Neuronal stem cell (in vitro differentiated cells): ENCODE measurements around the gene GNLY.

Source experiments
- DNase-seq: peaks from one replicate; pipeline ENCODE4 v3.0.0-alpha.2; 2013; ENCODE audit warnings: low spot score
- H2AFZ ChIP-seq: one replicate; pipeline ENCODE4 v1.6.1; 2013; ENCODE audit warnings: mild to moderate bottlenecking, low read length, inconsistent platforms
- H2AK5ac ChIP-seq: 2 replicates; pipeline ENCODE4 v1.6.1; 2013; ENCODE audit warnings: low read depth, mild to moderate bottlenecking, inconsistent platforms, low read length, moderate library complexity, mixed read lengths
- H2BK120ac ChIP-seq: 2 replicates; pipeline ENCODE4 v1.6.1; 2013; ENCODE audit warnings: low read depth, mild to moderate bottlenecking, inconsistent platforms, low read length, moderate library complexity, mixed read lengths
- H2BK12ac ChIP-seq: one replicate; pipeline ENCODE4 v1.6.1; 2013; ENCODE audit warnings: low read length, inconsistent platforms
- H2BK15ac ChIP-seq: 2 replicates; pipeline ENCODE4 v1.6.1; 2013; ENCODE audit warnings: mild to moderate bottlenecking, low read length, inconsistent platforms, mixed read lengths
- H2BK5ac ChIP-seq: one replicate; pipeline ENCODE4 v1.6.1; 2013; ENCODE audit warnings: inconsistent platforms, mild to moderate bottlenecking, low read length, moderate library complexity
- H3K14ac ChIP-seq: one replicate; pipeline ENCODE4 v1.6.1; 2013; ENCODE audit warnings: low read length, inconsistent platforms
- H3K18ac ChIP-seq: 2 replicates; pipeline ENCODE4 v1.6.1; 2013; ENCODE audit warnings: low read length, inconsistent platforms
- H3K23ac ChIP-seq: 2 replicates; pipeline ENCODE4 v1.6.1; 2013; ENCODE audit warnings: low read depth, mild to moderate bottlenecking, mixed read lengths, low read length, inconsistent platforms; ENCODE audit not compliant: poor library complexity
- H3K27ac ChIP-seq: replicated peaks from 3 replicates; pipeline ENCODE4 v1.5.1; 2013; ENCODE audit warnings: low read length, inconsistent platforms
- H3K27me3 ChIP-seq, 3 experiments: 2 replicates each; pipeline ENCODE4 v1.6.1; 2013; ENCODE audit warnings: low read length in 3 of 3, mild to moderate bottlenecking in 2 of 3, inconsistent platforms in 1 of 3, low read depth in 1 of 3, mixed read lengths in 1 of 3, moderate library complexity in 1 of 3; ENCODE audit not compliant: control insufficient read depth in 3 of 3, insufficient read depth in 3 of 3
- H3K36me3 ChIP-seq, 2 donors: replicated peaks in 1 of 2; 2 replicates each; pipeline ENCODE4 v1.6.1; 2013; ENCODE audit warnings: low read length in 2 of 2; ENCODE audit not compliant: control insufficient read depth in 2 of 2, insufficient read depth in 2 of 2
- H3K4ac ChIP-seq: 2 replicates; pipeline ENCODE4 v1.6.1; 2013; ENCODE audit warnings: inconsistent platforms, mild to moderate bottlenecking, low read length, moderate library complexity
- H3K4me1 ChIP-seq, 2 donors: 1 replicate in 1 of 2; 2 replicates in 1 of 2; pipeline ENCODE4 v1.6.1; 2013; ENCODE audit warnings: low read length in 2 of 2, low read depth in 1 of 2; ENCODE audit not compliant: control insufficient read depth in 2 of 2, insufficient read depth in 1 of 2
- H3K4me2 ChIP-seq: one replicate; pipeline ENCODE4 v1.6.1; 2013; ENCODE audit warnings: mild to moderate bottlenecking, low read length, inconsistent platforms; ENCODE audit not compliant: insufficient read depth, poor library complexity, severe bottlenecking
- H3K4me3 ChIP-seq, 2 donors: 2 replicates each; pipeline ENCODE4 v1.5.1; 2013; ENCODE audit warnings: low read length in 2 of 2, mild to moderate bottlenecking in 2 of 2, inconsistent platforms in 1 of 2, moderate library complexity in 1 of 2
- H3K79me1 ChIP-seq: one replicate; pipeline ENCODE4 v1.6.1; 2013; ENCODE audit warnings: low read depth, mild to moderate bottlenecking, inconsistent platforms, low read length, moderate library complexity
- H3K9ac ChIP-seq: one replicate; pipeline ENCODE4 v1.6.1; 2013; ENCODE audit warnings: mild to moderate bottlenecking, low read depth, low read length, inconsistent platforms; ENCODE audit not compliant: poor library complexity
- H3K9me3 ChIP-seq, 2 donors: replicated peaks in 1 of 2; 2 replicates each; pipeline versions ENCODE3 to v1.6.1; 2013; ENCODE audit warnings: low read length in 2 of 2, mild to moderate bottlenecking in 2 of 2, inconsistent platforms in 1 of 2, low read depth in 1 of 2, mixed read lengths in 1 of 2, moderate library complexity in 1 of 2; ENCODE audit not compliant: control insufficient read depth in 2 of 2, insufficient read depth in 1 of 2
- H4K8ac ChIP-seq: one replicate; pipeline ENCODE4 v1.6.1; 2013; ENCODE audit warnings: low read depth, mild to moderate bottlenecking, inconsistent platforms, low read length, moderate library complexity
- H4K91ac ChIP-seq: one replicate; pipeline ENCODE4 v1.6.1; 2013; ENCODE audit warnings: low read length, low read depth, mild to moderate bottlenecking, inconsistent platforms; ENCODE audit not compliant: poor library complexity
- WGBS, 2 donors: extraction: QIAGEN DNeasy Blood & Tissue Kit; methylation state at CpG; one replicate each; pipeline ENCODE4 v1.1.7; 2013; ENCODE audit warnings: missing lambda C conversion rate in 2 of 2, mixed read lengths in 1 of 2; ENCODE audit not compliant: insufficient read length in 2 of 2, insufficient replicate concordance in 1 of 2; ENCODE audit errors: extremely low coverage in 2 of 2; 5-methylcytosine and 5-hydroxymethylcytosine counted together

GNLY gene

GRCh38 chr2:85728342-85728741 is 34.2 kb downstream of the GNLY start:
- Histone ChIP-seq H2AK5ac (no peak overlapping the region), H3K14ac (no peak overlapping the region), H3K9ac (no peak overlapping the region), H2BK12ac (no peak overlapping the region), H4K8ac (no peak overlapping the region), H3K4me3 (no peak overlapping the region), H3K9me3 (no peaks in the 10 kb centered on the region), H3K27ac (no peak overlapping the region), H2BK15ac (no peak overlapping the region), H3K79me1 (no peaks in the 10 kb centered on the region), H3K36me3 (no peaks in the 10 kb centered on the region), H3K27me3 (peaks cover 0 to 34% (median 0%) of the 10 kb centered on the region in 3 experiments), H3K23ac (no peak overlapping the region), H2BK120ac (no peak overlapping the region), H3K18ac (no peak overlapping the region), H3K4me1 (no peaks in the 10 kb centered on the region), H2BK5ac (no peak overlapping the region), H3K4me2 (no peak overlapping the region), H4K91ac (no peak overlapping the region), H3K4ac (no peak overlapping the region), H2AFZ (no peak overlapping the region)
- DNase-seq, result no peak
- no CpG with 5 or more reads among the region's 5 CpGs for WGBS, 2 donors

GRCh38 chr2:85728883-85729824 is 35.0 kb downstream of the GNLY start:
- Histone ChIP-seq H3K4me3 (no peak overlapping the region), H3K4me1 (no peaks in the 10 kb centered on the region), H2BK120ac (no peak overlapping the region), H4K91ac (no peak overlapping the region), H3K14ac (no peak overlapping the region), H3K9ac (no peak overlapping the region), H3K18ac (no peak overlapping the region), H3K23ac (no peak overlapping the region), H2AK5ac (peak overlapping the region; percentile 39), H3K79me1 (no peaks in the 10 kb centered on the region), H4K8ac (no peak overlapping the region), H3K27me3 (peaks cover 0 to 31% (median 0%) of the 10 kb centered on the region in 3 experiments), H3K9me3 (no peaks in the 10 kb centered on the region), H3K27ac (no peak overlapping the region), H2AFZ (peak overlapping the region; percentile 61), H2BK12ac (no peak overlapping the region), H3K4ac (no peak overlapping the region), H3K36me3 (no peaks in the 10 kb centered on the region), H3K4me2 (no peak overlapping the region), H2BK15ac (no peak overlapping the region), H2BK5ac (no peak overlapping the region)
- WGBS, 2 donors, result no CpG with 5 or more reads among the region's 26 CpGs
- peak; percentile 81 for DNase-seq

GRCh38 chr2:85729825-85730510 is 35.8 kb downstream of the GNLY start:
- Histone ChIP-seq H3K27me3 (peaks cover 0 to 26% (median 0%) of the 10 kb centered on the region in 3 experiments), H3K14ac (no peak overlapping the region)
- WGBS, 2 donors, result no CpG with 5 or more reads among the region's 10 CpGs

GRCh38 chr2:85730686-85731230 is 36.6 kb downstream of the GNLY start:
- Histone ChIP-seq H4K8ac (no peak overlapping the region), H4K91ac (no peak overlapping the region), H3K4me3 (no peak overlapping the region), H3K23ac (no peak overlapping the region), H3K79me1 (no peaks in the 10 kb centered on the region), H2BK5ac (no peak overlapping the region), H3K9ac (no peak overlapping the region), H2BK120ac (no peak overlapping the region), H3K9me3 (no peaks in the 10 kb centered on the region), H3K4me1 (no peaks in the 10 kb centered on the region), H2BK12ac (no peak overlapping the region), H3K18ac (no peak overlapping the region), H3K36me3 (no peaks in the 10 kb centered on the region), H2AK5ac (no peak overlapping the region), H3K27me3 (peaks cover 0 to 26% (median 0%) of the 10 kb centered on the region in 3 experiments), H3K27ac (no peak overlapping the region), H3K4ac (no peak overlapping the region), H3K14ac (no peak overlapping the region), H3K4me2 (no peak overlapping the region), H2BK15ac (no peak overlapping the region), H2AFZ (no peak overlapping the region)
- no peak for DNase-seq
- no CpG with 5 or more reads among the region's 10 CpGs for WGBS, 2 donors

More at GRCh38 chr2:85729825-85730510, 35.8 kb downstream of the GNLY start:
- Histone ChIP-seq H2BK5ac (peak overlapping the region; percentile 71), H2BK12ac (no peak overlapping the region), H3K4ac (no peak overlapping the region), H3K4me1 (no peaks in the 10 kb centered on the region), H2AFZ (no peak overlapping the region), H3K4me2 (no peak overlapping the region), H2BK15ac (no peak overlapping the region), H3K27ac (no peak overlapping the region), H3K9ac (no peak overlapping the region), H4K8ac (no peak overlapping the region), H2AK5ac (peak overlapping the region; percentile 39), H3K9me3 (no peaks in the 10 kb centered on the region), H3K23ac (no peak overlapping the region), H2BK120ac (no peak overlapping the region), H4K91ac (no peak overlapping the region), H3K4me3 (no peak overlapping the region), H3K18ac (peak overlapping the region; percentile 71), H3K36me3 (no peaks in the 10 kb centered on the region), H3K79me1 (no peaks in the 10 kb centered on the region)
- DNase-seq, result no peak
